Loucy (cell line): ENCODE measurements around the gene GAL3ST3.

Source experiments
- EZH2phosphoT487 ChIP-seq: fragments of 200-600 bp; IDR thresholded peaks from 2 replicates; pipeline ENCODE4 v1.6.1; 2018; ENCODE audit warnings: antibody characterized with exemption, mild to moderate bottlenecking, moderate library complexity, borderline replicate concordance
- TF ChIP-seq, protein P1 (sequence below): fragments of 200-600 bp; sonication (generic); conservative IDR thresholded peaks from 2 replicates; pipeline ENCODE4 v1.5.1; 2014; ENCODE audit warnings: mild to moderate bottlenecking, antibody characterized with exemption, low read length

DNA sequence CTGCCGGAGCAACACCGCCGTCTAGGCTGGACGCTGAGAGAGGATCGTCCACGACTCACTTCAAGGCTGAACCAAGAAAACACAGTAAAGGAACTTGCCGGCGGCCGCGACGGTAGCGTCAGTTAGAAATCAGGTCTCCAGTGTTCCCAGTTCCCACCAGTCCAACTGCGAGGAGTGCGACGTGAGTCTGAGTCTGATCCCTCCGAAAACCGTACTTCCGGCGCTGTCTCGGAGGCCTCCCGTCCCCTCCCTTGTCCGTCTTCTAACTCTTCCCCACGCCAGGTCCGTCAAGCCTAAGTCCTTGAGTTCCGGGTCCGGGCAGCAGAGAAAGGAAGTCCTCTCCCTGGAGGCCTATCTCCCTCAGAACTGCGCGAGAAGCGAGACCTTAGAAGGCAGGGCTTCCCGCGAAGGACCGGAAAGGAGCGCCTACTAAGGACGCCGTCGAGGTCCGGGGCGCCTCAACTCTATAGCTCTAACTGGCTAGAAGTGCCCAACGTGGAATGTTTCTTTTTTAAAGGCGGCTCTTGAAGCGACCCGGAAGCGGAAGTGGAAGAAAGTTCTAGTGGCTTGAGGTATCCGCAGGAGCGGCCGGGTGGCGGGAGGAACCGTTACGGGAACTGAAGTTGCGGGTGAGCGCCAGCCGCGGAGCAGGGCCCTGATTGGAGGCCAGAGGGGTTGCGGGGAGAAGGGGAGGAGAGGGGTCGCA, 46.9 kb downstream of the GAL3ST3 start, which contains the start of the genes BANF1 and EIF1AD:
- no peak for TF ChIP-seq EZH2phosphoT487
- TF ChIP-seq, protein P1, sequence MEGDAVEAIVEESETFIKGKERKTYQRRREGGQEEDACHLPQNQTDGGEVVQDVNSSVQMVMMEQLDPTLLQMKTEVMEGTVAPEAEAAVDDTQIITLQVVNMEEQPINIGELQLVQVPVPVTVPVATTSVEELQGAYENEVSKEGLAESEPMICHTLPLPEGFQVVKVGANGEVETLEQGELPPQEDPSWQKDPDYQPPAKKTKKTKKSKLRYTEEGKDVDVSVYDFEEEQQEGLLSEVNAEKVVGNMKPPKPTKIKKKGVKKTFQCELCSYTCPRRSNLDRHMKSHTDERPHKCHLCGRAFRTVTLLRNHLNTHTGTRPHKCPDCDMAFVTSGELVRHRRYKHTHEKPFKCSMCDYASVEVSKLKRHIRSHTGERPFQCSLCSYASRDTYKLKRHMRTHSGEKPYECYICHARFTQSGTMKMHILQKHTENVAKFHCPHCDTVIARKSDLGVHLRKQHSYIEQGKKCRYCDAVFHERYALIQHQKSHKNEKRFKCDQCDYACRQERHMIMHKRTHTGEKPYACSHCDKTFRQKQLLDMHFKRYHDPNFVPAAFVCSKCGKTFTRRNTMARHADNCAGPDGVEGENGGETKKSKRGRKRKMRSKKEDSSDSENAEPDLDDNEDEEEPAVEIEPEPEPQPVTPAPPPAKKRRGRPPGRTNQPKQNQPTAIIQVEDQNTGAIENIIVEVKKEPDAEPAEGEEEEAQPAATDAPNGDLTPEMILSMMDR: no peak
